ENCODE data around the gene RIOK2.

RIOK2 gene

GRCh38 chr5:97157689-97158088, 25.4 kb downstream of the RIOK2 start:
- TF ChIP-seq RARB (CRISPR knock-in tag; IDR thresholded peaks at IDR 0.05): no peak
- TF ChIP-seq TCF4 (CRISPR knock-in tag; IDR thresholded peaks at IDR 0.05; ENCODE audit: borderline replicate concordance): no peak
- no peak for TF ChIP-seq PATZ1 (CRISPR knock-in tag; IDR thresholded peaks at IDR 0.05; ENCODE audit: borderline replicate concordance)
- TF ChIP-seq PPARA (CRISPR knock-in tag; IDR thresholded peaks at IDR 0.05; ENCODE audit: borderline replicate concordance): no peak
- no peak for TF ChIP-seq CREB5 (CRISPR knock-in tag; IDR thresholded peaks at IDR 0.05; ENCODE audit: low read depth)
- TF ChIP-seq ZFP30 (CRISPR knock-in tag; IDR thresholded peaks at IDR 0.05): peak; percentile 98
- no peak for TF ChIP-seq ZFP3 (CRISPR knock-in tag; IDR thresholded peaks at IDR 0.05)
- no peak for ATAC-seq

- no peak for ATAC-seq
- TF ChIP-seq GLIS3 (CRISPR knock-in tag; IDR thresholded peaks at IDR 0.05): no peak
- TF ChIP-seq ZFP3 (CRISPR knock-in tag; IDR thresholded peaks at IDR 0.05): no peak
- no peak for TF ChIP-seq PPARA (CRISPR knock-in tag; IDR thresholded peaks at IDR 0.05; ENCODE audit: borderline replicate concordance)
- no peak for TF ChIP-seq BACH2 (CRISPR knock-in tag; IDR thresholded peaks at IDR 0.05; ENCODE audit: borderline replicate concordance)
- no peak for TF ChIP-seq SNAI2 (CRISPR knock-in tag; IDR thresholded peaks at IDR 0.05)
- no peak for TF ChIP-seq RARB (CRISPR knock-in tag; IDR thresholded peaks at IDR 0.05)
- no peak for TF ChIP-seq ARNTL (CRISPR knock-in tag; IDR thresholded peaks at IDR 0.05; ENCODE audit: borderline replicate concordance, low read depth)
- no peak for TF ChIP-seq ZC3H10 (CRISPR knock-in tag; IDR thresholded peaks at IDR 0.05)
- no peak for TF ChIP-seq OSR1 (CRISPR knock-in tag; IDR thresholded peaks at IDR 0.05)
- TF ChIP-seq CREB5 (CRISPR knock-in tag; IDR thresholded peaks at IDR 0.05; ENCODE audit: low read depth): no peak
- TF ChIP-seq CSRNP3 (CRISPR knock-in tag; IDR thresholded peaks at IDR 0.05): no peak
- no peak for TF ChIP-seq ISL1 (CRISPR knock-in tag; IDR thresholded peaks at IDR 0.05)
- no peak for TF ChIP-seq TOX (CRISPR knock-in tag; IDR thresholded peaks at IDR 0.05; ENCODE audit: borderline replicate concordance)
- TF ChIP-seq CSDC2 (CRISPR knock-in tag; IDR thresholded peaks at IDR 0.05): no peak
- TF ChIP-seq ZNF70 (CRISPR knock-in tag; IDR thresholded peaks at IDR 0.05): no peak
- TF ChIP-seq PATZ1 (CRISPR knock-in tag; IDR thresholded peaks at IDR 0.05; ENCODE audit: borderline replicate concordance): no peak
- no peak for TF ChIP-seq ZNF8 (CRISPR knock-in tag; IDR thresholded peaks at IDR 0.05)
- TF ChIP-seq ZNF565 (CRISPR knock-in tag; conservative IDR thresholded peaks at IDR 0.05; ENCODE audit: low read depth): no peak
- no peak for TF ChIP-seq TSHZ2 (CRISPR knock-in tag; IDR thresholded peaks at IDR 0.05)
- TF ChIP-seq TCF4 (CRISPR knock-in tag; IDR thresholded peaks at IDR 0.05; ENCODE audit: borderline replicate concordance): no peak
Observed at GRCh38 chr5:97151370-97151769, 31.7 kb downstream of the RIOK2 start.
